Measurements from ENCODE around the gene IGHMBP2. TPM values are rescaled to one million over a fixed set of nuclear protein-coding genes. Genes with fewer than 3 reads are reported as not detected.

IGHMBP2 gene
- total RNA-seq, 2 experiments from 2014 or later: 17.5 to 37.9 TPM

DNA sequence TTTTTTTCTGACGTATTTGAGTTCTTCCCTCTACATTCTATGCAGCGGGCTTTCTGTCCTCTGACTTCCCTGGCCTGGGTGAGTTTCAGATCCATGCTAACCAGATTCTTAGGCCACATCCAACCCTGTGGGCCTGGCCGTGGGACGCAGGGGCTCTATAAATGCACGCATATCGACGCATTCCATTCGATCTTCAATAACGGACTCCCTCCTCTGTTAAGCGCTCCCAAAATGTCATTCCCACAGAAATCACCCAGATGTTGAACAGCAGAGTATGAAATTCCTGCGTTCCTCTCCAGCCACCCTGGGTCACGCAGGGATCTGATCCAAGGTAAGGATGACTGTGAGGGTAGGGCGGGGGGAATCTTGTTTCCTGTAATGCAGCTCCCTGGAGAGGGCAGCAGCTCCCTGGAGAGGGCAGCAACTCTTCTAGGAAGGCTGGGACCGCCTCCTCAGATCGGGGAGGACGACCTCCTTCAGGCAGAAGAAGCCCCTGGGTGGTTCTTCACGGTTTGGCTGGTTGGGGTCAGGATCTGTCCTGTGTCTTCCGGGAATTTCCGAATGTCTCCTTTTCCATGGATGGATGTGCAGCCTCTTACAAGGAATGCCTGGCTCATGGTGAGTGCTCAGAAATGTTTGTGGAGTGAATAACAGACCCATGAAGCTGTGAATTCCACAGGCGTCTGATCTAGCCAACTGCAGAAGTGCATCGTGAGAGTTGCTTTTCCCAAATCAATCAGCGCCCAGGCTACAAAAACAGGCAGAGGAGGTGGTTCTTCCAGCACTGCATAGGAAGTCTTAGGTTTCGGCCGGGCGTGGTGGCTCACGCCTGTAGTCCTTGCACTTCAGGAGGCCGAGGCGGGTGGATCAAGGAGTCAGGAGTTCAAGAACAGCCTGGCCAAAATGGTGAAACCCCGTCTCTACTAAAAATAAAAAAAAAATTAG lies 64.9 kb downstream of the IGHMBP2 start:
- Histone ChIP-seq H3K9me2 (ENCODE audit: insufficient read depth, low read length) (no peaks in the 10 kb centered on the region), H3K4me2 (ENCODE audit: low read length) (no peak overlapping the region), H2AFZ (ENCODE audit: low read length) (no peak overlapping the region), H3K4me1 (ENCODE audit: insufficient read depth, low read length, poor library complexity, severe bottlenecking) (no peaks in the 10 kb centered on the region), H3K4me3 (ENCODE audit: low read depth, low read length, poor library complexity, severe bottlenecking) (no peak overlapping the region), H3K79me2 (ENCODE audit: insufficient read depth, low read depth, low read length) (no peaks in the 10 kb centered on the region), H3K27ac (ENCODE audit: low read depth, low read length, poor library complexity, severe bottlenecking) (no peak overlapping the region), H3K9me3 (ENCODE audit: low read length) (no peaks in the 10 kb centered on the region), H3K36me3 (ENCODE audit: insufficient read depth, low read length) (no peaks in the 10 kb centered on the region), H4K20me1 (ENCODE audit: insufficient read depth, low read length) (no peaks in the 10 kb centered on the region)
- no TSS peak for BruUV-seq (replicated peaks)
- CTCF ChIA-PET (ENCODE audit: unreplicated experiment): no interaction called here
- intact Hi-C loops (cut with micrococcal nuclease; ENCODE audit: unreplicated experiment): no loop called here
- POLR2A ChIA-PET: no interaction called here
- TF ChIP-seq, protein P1, sequence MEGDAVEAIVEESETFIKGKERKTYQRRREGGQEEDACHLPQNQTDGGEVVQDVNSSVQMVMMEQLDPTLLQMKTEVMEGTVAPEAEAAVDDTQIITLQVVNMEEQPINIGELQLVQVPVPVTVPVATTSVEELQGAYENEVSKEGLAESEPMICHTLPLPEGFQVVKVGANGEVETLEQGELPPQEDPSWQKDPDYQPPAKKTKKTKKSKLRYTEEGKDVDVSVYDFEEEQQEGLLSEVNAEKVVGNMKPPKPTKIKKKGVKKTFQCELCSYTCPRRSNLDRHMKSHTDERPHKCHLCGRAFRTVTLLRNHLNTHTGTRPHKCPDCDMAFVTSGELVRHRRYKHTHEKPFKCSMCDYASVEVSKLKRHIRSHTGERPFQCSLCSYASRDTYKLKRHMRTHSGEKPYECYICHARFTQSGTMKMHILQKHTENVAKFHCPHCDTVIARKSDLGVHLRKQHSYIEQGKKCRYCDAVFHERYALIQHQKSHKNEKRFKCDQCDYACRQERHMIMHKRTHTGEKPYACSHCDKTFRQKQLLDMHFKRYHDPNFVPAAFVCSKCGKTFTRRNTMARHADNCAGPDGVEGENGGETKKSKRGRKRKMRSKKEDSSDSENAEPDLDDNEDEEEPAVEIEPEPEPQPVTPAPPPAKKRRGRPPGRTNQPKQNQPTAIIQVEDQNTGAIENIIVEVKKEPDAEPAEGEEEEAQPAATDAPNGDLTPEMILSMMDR (conservative IDR thresholded peaks at IDR 0.05; ENCODE audit: low read length): no peak
- TF ChIP-seq EZH2phosphoT487 (IDR thresholded peaks at IDR 0.05; ENCODE audit: borderline replicate concordance, low read depth, low read length): no peak
- DNase-seq (ENCODE audit: low spot score): no peak

DNA sequence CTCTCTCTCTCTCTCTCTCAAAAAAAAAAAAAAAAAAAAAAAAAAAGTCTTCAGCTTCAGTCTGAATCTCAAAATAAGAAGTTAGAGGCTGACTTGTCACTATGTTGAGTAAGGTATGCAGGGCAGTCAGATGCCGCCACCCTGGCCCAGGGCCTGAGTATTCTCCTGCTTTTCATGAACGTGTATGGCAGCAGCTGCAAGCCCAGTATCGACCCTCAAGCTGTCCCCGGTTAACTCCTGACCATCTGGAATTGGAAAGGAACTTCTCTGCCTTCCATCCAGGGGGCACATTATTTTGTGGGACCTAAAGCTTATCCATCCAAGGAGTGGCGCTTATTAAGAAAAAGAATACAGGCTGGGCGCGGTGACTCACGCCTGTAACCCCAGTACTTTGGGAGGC lies 65.7 kb downstream of the IGHMBP2 start:
- Histone ChIP-seq H3K4me1 (ENCODE audit: insufficient read depth, low read length, poor library complexity, severe bottlenecking) (no peaks in the 10 kb centered on the region), H3K4me2 (ENCODE audit: low read length) (no peak overlapping the region), H4K20me1 (ENCODE audit: insufficient read depth, low read length) (no peaks in the 10 kb centered on the region), H3K4me3 (ENCODE audit: low read depth, low read length, poor library complexity, severe bottlenecking) (no peak overlapping the region), H3K27ac (ENCODE audit: low read depth, low read length, poor library complexity, severe bottlenecking) (no peak overlapping the region), H3K9me3 (ENCODE audit: low read length) (no peaks in the 10 kb centered on the region), H3K79me2 (ENCODE audit: insufficient read depth, low read depth, low read length) (no peaks in the 10 kb centered on the region), H2AFZ (ENCODE audit: low read length) (no peak overlapping the region), H3K9me2 (ENCODE audit: insufficient read depth, low read length) (no peaks in the 10 kb centered on the region), H3K36me3 (ENCODE audit: insufficient read depth, low read length) (no peaks in the 10 kb centered on the region)
- TF ChIP-seq, protein P1 (conservative IDR thresholded peaks at IDR 0.05; ENCODE audit: low read length): no peak
- TF ChIP-seq EZH2phosphoT487 (IDR thresholded peaks at IDR 0.05; ENCODE audit: borderline replicate concordance, low read depth, low read length): no peak
- CTCF ChIA-PET (ENCODE audit: unreplicated experiment): no interaction called here
- intact Hi-C loops (cut with micrococcal nuclease; ENCODE audit: unreplicated experiment): no loop called here
- POLR2A ChIA-PET: no interaction called here
- no peak for DNase-seq (ENCODE audit: low spot score)
- no TSS peak for BruUV-seq (replicated peaks)
